Cortex of kidney (tissue), 1 donor: ENCODE data around the gene TEX10.
"Not testable (repeated sequence)": the region's sequence is repeated elsewhere in the genome, so short reads cannot be mapped to it uniquely, and the experiment has no call there.

Experiments used
- DNase-seq: peaks from one replicate; lab custom pipeline; 2025; lab: John Stamatoyannopoulos, UW

Gene TEX10

DNA sequence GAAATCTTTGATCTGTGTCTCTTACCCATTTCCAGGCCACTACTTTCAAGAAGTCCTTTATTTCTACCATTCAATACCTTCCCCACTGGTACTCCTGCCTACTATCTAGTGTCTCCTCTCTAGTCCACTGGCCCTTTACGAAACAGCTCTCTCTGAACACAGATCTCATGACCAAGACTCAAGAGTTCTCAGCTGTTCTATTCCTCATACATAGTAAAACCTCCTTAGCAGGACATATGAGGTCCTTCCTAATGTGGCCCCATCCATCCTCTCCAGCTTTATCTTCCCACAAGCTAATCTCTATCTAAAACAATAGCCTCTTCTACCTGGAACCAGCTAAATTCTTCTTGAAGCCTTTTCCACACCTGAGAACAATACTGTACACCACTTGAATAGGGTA is 2.6 kb downstream of the TEX10 start:
- no peak for DNase-seq

GRCh38 chr9:100346836-100347235 is 5.9 kb downstream of the TEX10 start:
- DNase-seq: no peak

GRCh38 chr9:100341889-100342288 is 10.9 kb downstream of the TEX10 start:
- no peak for DNase-seq

DNA sequence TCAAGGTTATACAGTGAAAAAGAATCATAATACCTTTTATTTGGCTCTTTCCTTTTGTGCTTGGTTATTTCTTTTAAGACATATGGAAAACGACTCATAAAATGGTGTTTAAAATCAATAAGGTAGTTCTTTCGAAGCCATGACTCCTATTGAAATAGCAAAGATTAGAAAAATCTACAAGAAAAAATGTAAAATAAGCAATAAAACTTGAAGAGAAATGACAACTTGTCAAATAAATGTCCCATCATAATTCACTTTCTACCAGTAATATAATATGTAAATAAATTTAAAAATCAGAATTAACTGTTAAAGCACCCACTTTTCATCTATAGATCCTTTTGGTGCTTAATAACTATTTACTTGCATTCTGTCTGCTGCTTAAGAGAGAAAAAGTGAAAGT is 12.5 kb downstream of the TEX10 start:
- DNase-seq: no peak

- not testable (repeated sequence) for DNase-seq
These were observed 14.0 kb downstream of the TEX10 start for GRCh38 chr9:100338736-100339135.

DNA sequence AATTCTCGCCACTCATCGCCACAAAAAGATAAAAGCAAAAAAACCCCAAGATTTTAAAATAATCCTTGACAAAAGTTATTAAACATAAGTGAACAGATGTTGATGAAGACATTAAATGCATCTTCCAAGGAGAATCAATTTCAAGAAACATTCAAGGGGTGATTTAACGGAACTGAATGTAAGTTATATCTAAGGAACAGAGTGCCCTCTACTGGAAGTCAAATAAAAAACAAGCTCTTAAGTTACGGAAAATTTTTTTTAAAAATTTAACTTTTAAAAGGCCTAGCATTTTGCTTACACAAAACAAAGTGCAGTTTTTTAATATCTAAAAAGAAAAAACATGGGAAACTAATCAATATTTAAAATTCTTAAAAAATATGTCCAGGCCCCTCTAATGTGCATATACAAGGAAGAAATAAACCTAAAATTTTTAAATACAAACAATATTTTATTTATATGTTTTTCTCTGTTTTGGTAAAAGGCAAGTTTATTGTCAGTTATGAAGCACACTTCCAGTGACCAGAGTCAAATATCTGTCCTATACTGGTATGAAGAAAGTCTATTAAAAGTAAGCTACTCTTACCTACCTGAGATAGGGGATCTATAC is 28.0 kb downstream of the TEX10 start:
- DNase-seq: no peak

DNA sequence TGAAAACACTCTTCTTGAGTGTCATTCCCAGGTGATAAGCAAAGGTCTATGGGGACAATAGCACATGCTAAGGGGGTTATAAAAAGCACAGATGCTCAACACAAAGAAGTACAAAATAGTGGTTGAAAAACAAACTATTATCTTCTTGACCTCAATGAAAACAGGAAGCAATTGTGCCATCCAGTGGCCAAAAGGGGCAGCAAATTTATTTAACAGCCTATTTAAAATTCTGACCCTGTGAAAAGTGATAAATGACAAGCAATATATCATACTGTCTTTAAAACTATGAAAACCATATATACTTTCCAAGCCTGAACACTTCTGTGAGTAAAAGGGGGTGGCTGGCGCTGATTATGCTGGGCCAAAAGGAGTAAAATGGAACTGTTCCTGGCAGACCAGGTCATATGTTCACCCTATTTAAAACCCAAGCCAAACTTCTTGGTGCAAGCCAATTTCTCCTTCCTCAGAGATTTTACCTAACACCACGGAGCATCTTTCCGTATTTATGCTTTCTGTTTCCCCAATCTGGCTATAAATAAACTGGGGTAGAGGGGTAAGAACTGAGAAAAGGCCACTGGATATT is 29.7 kb downstream of the TEX10 start:
- DNase-seq: no peak

DNA sequence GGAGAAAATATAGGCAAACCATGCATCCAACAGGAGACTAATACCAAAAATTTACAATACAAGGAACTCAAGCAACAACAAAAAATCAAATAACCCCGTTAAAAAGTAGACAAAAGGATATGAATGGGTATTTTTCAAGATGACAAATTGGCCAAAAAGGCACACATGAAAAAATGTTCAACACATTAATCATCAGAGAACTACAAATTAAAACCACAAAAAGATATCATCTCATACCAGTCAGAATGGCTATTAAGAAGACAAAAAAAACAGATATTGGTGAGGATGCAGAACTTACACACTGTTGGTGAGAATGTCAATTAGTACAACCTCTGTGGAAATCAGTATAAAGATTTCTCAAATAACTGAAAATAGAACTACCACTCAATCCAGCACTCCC is 35.0 kb downstream of the TEX10 start:
- no peak for DNase-seq

GRCh38 chr9:100315561-100315960 is 37.2 kb downstream of the TEX10 start:
- no peak for DNase-seq

GRCh38 chr9:100309992-100310391 is 42.8 kb downstream of the TEX10 start:
- DNase-seq: no peak

- no peak for DNase-seq
These were observed 43.7 kb downstream of the TEX10 start for GRCh38 chr9:100308965-100309564.

DNA sequence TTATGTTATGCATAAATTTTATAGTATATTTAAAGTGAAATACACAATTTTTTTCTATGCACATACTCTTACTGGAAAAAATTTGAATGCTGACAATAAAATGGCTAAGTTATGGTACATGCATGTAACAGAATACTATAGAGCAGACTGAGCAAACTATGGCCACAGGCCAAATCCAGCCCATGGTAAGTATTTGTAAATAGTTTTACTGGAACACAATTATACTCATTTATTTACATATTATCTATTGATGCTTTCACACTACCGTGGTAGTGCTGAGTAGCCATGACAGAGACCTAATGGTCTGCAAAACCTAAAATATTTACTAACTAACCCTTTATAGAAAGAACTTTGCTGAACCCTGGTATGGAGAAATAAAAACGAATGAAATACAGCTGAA is 45.7 kb downstream of the TEX10 start:
- DNase-seq: no peak

DNA sequence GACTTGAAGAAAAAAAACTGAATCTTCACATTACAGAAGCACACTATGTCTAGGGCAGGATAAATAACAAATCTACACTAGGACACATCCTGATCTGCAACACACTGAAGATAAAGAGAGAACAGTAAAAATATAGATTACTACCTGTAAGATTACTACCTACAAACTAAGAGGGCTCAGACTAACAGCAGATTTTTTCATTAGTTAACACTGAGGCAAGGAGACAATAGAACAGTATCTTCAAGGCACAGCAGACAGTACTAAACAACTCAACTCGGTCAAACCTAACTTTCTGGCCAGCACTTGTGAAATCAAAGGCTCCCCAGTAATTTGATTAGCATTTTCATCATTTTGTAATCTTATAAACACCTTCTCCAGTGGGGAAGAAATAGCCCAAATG is 46.5 kb downstream of the TEX10 start:
- DNase-seq: no peak

DNA sequence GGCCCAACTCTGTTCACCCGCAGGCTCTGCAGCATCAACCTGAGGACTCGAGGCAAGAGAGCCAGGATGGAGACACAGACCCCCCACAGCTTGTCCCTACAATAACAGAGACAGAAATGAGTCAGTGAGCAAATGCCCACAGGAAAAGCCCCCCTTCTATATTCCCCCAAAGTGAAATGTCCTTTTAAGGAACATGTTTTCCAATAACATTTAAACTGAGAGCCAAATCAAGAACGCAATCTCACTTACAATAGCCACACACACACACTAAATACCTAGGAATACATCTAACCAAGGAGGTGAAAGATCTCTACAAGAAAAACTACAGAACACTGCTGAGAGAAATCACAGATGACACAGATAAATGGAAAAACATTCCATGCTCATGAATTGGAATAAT is 49.0 kb downstream of the TEX10 start:
- no peak for DNase-seq

- DNase-seq: no peak
These were observed 54.4 kb downstream of the TEX10 start for GRCh38 chr9:100298378-100298777.

- no peak for DNase-seq
These were observed 56.3 kb downstream of the TEX10 start for GRCh38 chr9:100296407-100296806.

DNA sequence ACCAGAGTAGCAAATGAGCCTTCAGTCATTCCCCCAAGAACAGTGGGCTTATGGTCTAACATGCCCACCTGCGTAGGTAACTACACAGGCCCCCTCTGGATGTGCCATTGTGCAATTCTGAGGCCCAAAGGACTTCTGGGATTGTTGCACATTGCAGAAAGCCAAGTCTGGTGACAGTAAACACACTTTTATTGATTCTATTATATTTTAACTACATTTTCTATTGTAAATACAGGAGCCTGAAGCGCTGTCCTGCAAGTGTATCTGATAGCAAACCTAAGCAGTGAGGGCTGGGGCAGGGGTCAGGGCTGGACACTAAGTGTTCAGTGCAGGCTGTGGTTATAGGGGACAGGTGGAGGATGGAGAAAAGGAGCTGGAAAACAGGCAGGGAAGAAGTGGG is 57.5 kb downstream of the TEX10 start:
- DNase-seq: no peak

DNA sequence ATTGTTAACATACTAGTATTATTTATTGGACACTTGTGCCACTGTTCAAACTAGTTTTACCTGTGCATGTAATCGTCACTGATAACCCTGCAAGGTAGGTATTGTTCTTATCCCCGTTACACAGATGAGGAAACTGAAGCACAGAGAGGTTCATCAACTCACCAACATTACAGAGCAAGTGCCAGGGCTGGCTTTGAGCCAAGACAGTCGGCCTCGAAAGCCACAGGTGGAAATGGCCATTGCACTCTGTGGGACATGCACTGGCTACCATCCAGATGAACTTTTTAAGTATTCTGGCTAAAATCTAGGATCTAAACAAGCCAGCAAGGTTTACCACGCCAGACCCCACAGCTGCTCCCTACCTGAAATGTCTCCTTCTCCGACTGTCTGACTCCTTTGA is 57.9 kb downstream of the TEX10 start:
- no peak for DNase-seq

- no peak for DNase-seq
These were observed 58.4 kb downstream of the TEX10 start for GRCh38 chr9:100294341-100294740.

DNA sequence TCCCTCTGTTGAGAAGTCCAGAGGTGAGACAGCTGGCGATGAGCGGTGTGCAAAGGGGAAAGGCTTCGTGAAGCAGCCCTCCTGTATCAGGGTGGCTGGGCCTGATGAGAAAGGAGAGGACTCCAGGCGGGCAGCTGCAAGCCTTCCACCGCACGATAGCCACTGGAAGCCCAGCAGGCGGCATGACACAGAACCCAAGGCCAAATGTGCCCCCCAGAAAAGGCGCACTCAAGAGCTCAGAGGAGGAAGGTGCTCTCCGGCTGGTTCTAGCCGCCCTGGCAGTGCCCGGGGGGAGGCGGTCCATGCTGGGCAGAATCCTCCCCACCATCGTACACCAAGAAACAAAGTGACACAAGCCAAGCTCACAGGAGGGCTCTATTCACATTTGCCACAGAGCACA is 60.3 kb downstream of the TEX10 start:
- DNase-seq: no peak

DNA sequence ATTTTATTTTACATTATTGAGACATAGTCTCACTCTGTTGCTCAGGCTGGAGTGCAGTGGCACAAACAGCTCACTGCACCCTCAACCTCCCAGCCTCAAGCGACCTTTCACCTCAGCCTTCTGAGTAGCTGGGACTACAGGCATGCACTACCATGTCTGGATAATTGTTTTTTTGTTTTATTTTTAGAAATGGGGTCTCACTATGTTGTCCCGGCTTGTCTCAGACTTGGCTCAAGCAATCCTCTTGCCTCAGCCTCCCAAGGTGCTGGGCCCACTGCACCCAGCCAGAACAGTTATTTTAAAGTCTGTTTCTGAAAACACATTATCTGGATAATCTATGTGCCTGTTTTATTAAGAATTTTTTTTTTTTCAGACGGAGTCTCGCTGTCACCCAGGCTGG is 62.0 kb downstream of the TEX10 start:
- no peak for DNase-seq

- no peak for DNase-seq
These were observed 65.6 kb downstream of the TEX10 start for GRCh38 chr9:100287186-100287585.

DNA sequence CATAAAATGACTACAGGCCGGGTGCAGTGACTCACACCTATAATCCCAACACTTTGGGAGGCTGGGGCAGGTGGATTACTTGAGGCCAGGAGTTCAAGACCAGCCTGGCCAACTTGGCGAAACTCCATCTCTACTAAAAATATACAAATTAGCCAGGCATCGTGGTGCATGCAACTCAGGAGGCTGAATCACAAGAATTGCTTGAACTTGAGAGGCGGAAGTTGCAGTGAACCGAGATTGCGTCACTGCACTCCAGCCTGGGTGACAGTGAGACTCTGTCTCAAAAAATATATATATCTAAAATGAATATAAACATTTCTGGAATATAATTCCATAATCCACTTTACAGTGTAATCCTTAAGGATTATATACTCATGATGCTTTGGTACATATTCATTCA is 66.5 kb downstream of the TEX10 start:
- no peak for DNase-seq

- DNase-seq: no peak
These were observed 67.1 kb downstream of the TEX10 start for GRCh38 chr9:100285601-100286000.
